ENCODE results near the gene LTB4R. TPM values are rescaled to one million over a fixed set of nuclear protein-coding genes. Genes with fewer than 3 reads are reported as not detected.
A peak's percentile ranks its signal among the peaks of the same experiment; 100 is the strongest.
"Not testable (repeated sequence)": the region's sequence is repeated elsewhere in the genome, so short reads cannot be mapped to it uniquely, and the experiment has no call there.

Gene LTB4R
- total RNA-seq, 1 donor from 2014 or later = 1.6 TPM

DNA sequence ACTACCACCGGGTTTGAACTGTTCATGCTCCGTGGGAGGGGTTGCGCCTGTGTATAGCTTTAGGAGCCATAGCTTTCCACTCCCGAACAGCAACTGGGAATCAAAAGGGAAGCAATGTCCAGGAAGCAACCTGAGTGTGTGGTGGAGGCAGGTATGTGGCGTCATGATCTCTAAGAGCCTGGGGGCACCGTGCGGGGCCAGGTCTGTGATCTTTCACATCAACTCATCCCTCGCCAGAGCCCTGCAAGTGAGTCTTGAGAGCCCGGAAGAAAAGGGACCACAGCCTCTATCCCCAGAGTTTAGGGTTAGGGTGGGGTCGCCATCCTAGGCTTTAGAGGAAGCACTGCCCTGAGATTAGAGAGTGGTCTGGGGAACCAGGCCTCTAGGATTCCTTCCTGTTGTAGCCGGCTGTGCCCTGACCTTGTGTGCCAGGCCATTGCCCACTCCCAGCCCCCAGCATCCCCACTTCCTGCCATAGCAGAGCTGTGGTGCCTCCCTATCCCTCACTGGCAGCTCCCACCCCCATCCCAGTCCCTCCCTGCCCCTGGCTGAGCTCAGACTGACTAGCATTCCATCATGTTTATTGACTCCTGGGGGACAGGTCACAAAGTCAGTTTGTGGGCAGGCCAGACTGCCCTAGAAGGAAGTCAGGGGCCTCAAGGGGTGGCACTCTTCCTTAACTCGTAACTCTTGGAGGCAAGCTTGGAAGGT lies 24.3 kb downstream of the LTB4R start:
- no peak for ATAC-seq
- intact Hi-C loops (cut with micrococcal nuclease) = no loop called here
- DNase-seq = no peak

DNA sequence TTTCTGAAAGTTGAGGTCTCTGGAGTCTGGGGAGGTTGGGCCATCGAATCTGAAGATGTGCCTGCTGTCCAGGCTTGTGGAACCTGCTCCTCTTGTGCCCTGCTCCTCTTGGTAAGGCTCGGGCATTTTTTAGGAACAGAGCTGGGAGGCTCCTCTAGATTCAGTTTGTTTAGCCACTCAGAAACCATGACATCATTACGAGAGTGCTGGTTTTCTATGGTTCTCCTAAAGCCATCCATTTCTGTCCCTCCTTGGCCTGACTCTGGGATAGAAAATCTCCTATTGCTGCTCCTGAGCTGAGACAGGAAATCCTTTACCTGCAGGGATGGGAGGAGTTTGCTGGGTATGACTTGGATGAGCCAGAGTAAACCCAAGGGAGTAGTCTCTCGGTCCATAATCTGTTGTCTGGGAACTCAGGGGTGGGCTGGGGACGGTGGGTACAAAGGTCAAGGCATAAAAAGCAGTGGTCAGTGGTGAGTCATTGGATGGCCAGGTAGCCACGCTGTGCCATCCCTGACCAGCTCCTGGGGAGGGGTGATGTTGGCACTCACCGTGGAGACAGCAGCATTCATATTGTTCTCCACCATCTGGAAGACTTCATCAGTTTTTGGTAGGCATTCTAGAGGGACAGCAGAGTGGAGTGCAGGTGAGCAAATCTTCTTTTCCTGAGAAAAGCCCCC lies 26.0 kb downstream of the LTB4R start:
- no peak for DNase-seq
- intact Hi-C loops (cut with micrococcal nuclease) = no loop called here

DNA sequence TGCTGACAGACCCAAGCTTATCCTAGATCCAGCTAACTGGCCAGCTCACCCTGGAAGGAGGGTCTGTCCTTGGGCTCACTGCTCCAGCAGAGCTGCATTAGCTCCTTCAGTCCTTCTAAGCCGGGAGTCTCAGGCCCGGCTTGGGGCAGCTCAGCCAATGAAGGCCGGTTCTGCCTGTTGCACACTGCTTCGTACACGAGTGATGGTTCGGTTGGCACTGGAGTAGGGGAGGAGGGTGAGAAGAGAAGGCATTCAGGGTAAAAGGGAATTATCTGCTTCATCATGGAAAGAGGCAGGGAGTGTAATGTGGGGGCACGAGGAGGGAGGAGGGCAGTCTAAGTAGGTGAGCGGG lies 26.5 kb downstream of the LTB4R start:
- intact Hi-C loops (cut with micrococcal nuclease) = no loop called here
- no peak for DNase-seq
- no peak for ATAC-seq

More for the DNA sequence above, 26.0 kb downstream of the LTB4R start:
- no peak for ATAC-seq

DNA sequence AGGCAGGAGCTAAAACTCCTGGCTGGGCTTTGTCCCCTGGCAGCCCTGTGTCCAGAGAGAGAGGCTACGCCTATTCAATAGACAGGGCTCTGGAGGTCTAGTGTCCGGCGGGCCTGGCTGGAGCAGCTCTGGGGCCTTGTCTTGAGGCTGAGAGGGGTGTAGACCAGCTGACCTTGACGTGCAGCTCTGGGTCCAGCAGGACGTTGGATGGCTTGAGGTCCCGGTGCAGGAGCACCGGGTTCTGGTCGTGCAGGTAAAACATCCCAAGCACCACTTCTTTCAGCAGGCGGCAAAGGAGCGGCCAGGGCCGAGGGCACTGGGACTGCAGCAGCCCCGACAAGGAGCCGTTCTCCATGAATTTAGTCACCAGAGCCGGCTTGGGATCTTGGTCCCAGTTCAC lies 27.5 kb downstream of the LTB4R start:
- DNase-seq (no peak), ATAC-seq (no peak)
- intact Hi-C loops (cut with micrococcal nuclease) = no loop called here

DNA sequence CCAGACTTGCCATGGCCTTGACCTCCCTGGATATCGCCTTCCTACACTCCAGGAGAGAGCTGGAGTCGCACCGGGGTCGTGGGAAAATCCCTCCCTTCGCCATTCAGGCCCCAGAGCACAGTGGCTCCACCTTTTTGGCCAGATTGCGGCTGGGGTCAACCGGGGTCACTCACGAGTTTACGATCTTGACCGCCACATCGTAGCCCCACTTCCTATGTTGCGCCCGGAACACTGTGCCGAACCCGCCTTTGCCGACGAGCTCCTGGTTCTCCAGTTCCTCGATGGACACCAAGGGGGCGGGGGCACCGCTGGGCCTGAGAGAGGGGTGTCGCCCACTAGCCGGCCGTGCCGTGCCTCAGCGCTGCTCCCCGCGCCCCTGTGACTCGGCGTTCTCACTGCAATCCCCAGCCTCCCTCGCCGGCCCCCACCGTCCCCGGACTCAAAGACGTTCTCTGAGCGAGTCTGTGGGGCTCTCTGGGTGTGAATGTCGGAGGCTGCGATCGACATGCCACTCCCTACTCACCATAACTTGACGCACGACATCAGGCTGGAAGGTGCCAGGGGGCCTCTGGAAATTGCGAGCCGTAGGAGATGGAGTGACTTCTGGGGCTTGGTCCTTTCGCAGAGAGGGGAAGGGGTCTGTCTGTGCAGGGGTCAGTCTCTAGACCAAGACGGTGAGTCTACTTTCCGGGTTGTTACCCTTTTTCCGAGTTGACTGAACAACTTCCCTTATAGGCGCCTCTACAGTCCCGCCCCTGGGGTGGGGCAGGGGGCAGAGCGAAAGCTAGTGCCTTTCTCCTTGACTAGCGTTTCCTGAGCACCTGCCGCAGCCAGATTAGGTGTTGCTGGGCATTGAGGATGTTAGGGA lies 28.2 kb downstream of the LTB4R start, which contains the start of gene RIPK3:
Gene RIPK3 (minus strand): TSS at position 708 of the 868 bp plus-strand sequence. CDS start 165 bp downstream, at position 543.
- intact Hi-C loops (cut with micrococcal nuclease) = no loop called here
- ATAC-seq (peak; percentile 65), DNase-seq (peak; percentile 68)

DNA sequence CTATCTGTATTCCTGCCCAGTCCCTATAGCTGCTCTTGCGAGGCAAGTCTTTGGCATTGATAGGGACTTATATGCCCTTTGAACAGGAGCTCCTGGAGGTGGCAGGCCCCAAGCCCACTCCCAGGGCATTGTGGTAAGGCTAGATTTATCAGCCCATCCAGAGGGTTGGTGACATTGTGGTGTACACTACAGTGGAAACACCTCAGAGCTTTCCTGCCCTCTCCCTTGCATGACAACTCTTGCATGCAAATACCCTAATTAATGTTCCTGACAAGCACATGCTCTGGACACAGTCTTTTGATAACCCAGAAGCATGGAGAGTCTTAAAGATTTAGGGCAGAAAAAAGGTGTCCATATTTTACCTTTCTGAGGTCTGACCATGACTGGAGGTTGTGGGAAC lies 29.3 kb downstream of the LTB4R start:
- DNase-seq (no peak), ATAC-seq (no peak)
- intact Hi-C loops (cut with micrococcal nuclease) = no loop called here

DNA sequence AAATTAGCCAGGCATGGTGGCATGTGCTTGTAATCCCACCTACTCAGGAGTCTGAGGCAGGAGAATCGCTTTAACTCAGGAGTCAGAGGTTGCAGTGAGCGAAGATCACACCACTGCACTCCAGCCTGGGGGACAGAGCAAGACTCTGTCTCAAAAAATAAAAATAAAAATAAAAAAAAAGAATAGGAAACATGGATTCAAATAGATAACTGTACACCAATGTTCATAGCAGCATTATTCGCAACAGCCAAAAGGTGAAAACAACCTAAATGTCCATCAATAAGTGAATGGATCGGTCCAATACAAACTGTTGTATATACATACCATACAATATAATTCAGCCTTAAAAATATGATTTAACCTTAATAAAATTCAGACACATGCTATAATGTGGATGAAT lies 31.6 kb downstream of the LTB4R start:
- intact Hi-C loops (cut with micrococcal nuclease) = no loop called here
- DNase-seq = no peak
- no peak for ATAC-seq

DNA sequence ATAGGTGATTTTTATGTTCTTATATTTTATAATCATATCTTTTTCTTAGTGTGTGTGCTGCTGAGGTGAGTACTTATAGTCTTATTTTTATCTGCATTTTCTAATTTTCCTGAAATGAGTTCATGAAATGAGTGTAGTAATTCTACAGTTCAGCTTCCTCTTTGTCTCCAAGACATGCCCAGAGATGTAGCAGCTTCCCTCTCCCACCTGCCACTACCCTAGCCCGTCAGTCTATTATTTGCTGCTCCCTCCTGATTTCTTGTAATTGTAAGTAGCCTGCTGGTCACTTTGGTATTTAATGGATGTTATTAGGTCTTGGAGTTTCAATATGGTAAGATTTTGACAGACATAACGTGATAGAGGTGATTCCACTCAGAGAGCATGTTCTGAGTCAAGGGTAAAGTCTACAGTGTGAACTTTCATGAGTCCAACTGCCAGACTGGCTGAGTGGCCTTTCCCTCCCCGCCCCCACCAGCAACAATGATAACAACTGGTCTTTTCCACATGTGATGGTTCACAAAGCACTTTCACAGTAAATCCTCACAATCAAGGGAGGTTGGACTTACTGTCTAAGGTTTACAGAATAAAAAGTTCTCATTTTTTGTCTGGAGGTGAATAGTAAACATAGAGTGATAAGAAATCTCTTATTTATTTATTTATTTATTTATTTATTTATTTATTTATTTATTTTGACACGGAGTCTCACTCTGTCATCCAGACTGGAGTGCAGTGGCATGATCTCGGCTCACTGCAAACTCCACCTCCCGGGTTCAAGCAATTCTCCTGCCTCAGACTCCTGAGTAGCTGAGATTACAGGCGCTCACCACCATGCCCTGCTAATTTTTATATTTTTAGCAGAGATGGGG lies 32.7 kb downstream of the LTB4R start:
- DNase-seq (no peak), ATAC-seq (no peak)
- intact Hi-C loops (cut with micrococcal nuclease) = no loop called here

DNA sequence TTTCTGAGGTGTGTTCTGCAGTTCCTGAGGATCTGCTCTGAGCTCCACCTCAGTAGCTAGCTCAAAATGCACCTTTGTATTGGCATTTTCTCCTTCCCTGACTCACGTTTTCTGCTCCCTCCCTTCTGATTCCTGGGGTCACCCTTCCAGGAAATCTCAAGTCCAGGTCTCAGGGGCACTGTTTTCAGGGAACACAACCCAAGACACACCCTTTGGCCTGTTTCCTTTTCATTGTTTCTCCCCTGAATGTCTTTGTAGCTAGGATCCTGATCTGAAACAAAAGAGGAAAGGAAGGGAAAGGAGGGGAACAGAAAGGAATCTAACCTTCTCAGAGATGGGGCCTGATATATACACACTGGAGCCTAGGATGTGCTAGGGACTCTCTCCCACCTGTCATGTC lies 35.8 kb downstream of the LTB4R start:
- ATAC-seq (no peak), DNase-seq (no peak)
- intact Hi-C loops (cut with micrococcal nuclease) = no loop called here

DNA sequence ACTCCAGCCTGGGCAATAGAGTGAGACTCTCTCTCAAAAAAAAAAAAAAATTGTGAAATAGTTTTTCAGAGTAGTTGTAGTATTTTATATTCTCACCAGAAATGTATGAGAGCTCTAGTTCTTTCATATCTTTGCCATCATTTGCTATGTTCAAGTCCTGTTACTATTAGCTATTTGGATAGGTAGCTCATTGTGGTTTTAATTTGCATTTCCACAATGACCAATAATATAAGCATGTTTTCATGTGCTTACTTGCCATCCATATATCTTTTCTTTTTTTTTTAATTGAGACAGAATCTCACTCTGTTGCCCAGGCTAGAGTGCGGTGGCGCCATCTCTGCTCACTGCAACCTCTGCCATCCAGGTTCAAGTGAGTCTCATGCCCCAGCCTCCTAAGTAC lies 36.9 kb downstream of the LTB4R start:
- no peak for ATAC-seq
- intact Hi-C loops (cut with micrococcal nuclease) = no loop called here
- no peak for DNase-seq

DNA sequence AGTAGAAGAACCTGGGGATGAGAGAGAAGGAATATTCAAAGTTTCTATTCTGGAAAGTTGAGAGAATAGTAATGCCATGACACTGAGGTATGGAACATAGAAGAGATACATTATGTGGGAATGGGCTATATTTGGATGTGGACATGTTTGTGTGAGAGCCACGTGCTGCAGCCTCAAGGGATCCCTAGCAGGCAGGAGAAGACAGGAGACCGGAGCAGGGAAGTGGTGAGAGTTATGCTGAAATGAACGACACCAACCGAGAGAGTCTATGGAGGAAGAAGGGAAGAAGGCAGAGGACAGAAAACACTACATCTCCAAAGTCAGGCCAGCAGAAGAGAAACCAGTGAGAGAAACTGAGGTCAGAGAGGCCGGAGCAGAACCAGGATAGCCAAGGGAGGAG lies 38.4 kb downstream of the LTB4R start:
- DNase-seq (no peak), ATAC-seq (no peak)
- intact Hi-C loops (cut with micrococcal nuclease) = no loop called here

DNA sequence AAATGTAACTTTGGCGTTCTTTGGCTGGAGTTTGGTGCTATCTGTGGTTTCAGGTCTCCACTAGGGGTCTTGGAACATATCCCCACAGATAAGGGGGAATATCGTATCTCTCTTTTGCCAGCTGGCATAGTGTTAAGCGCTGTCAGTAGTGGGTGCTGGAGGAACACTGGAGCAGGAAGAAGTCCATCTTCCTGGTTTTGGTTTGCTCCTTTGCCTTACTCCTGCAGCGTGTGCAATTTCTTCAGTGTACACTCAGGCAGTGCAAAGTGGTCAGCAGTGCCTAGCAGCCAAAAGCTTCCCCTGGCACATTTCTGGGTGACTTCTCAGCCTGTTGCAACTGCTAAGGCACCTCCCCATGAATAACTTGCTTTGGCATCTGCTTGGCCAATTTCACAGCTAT lies 40.2 kb downstream of the LTB4R start:
- intact Hi-C loops (cut with micrococcal nuclease) = no loop called here
- DNase-seq (no peak), ATAC-seq (peak; percentile 61)

DNA sequence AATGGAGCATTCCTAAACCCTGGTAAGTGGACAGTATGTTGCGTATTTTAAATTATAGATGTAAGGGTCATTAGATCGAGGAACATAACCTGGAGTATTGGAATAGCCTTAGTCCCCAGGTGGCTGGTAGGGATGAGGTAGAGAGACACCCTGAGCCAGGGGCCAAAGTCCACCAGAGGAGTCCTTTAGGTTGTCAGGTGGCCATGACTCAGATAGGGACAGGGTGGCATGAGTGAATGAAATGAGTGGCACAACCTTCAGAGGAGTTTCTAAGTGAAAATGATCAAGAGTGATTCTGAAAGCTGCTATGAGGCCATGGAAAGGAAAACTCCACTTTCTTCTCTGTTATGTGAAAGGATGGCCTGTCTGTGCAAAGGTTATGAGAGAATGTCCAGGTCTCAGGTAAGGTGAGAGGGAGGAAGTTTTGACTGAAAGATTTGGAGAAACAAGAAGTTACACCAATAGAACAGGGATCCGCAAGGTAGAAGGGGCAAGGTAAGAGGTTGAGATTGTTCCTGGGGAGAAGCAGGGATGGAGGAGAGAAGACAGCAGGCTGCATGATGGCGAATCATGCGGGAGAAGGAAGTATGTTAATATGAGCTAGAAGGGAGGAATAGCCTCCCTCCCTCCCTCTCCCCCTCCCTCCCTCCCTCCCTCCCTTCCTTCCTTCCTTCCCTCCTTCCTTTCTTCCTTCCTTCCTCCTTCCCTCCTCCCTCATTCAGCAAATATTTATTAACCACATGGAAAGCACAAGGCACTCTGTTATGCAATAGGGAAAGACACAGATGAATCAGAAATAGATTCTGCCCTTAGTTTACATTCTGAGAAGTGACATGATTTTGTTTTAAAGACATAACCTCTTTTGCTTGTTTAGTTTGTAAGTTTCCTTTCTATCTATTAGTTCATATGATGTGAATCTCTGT lies 42.5 kb downstream of the LTB4R start:
- DNase-seq = no peak
- intact Hi-C loops (cut with micrococcal nuclease) = no loop called here
- no peak for ATAC-seq

DNA sequence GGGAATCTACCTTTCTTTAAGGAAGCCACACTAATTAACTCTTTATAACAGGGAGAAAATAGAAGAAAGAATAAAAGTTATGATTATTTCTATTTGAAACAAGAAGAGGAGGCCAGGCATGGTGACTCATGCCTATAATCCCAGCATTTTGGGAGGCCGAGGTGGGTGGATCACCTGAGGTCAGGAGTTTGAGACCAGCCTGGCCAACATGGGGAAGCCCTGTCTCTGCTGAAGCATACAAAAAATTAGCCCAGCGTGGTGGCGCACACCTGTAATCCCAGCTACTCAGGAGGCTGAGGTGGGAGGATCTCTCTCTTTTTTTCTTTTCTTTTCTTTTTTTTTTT lies 43.2 kb downstream of the LTB4R start:
- ATAC-seq; intact Hi-C loops (cut with micrococcal nuclease); DNase-seq: not testable (repeated sequence)

DNA sequence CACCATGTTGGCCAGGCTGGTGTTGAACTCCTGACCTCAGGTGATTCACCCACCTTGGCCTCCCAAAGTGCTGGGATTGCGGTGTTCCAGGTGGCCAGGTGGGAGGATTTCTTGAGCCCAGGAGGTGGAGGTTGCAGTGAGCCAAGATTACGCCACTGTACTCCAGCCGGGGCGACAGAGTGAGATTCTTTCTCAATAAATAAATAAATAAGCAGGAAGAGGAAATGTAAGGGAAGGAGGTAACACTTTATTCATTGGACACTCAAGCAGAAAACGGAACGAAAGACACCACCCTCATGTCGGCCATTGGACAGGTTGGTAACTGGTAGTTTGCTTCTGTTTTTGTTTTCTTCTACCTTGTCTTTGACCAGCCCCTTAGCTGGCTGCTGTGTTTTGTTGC lies 43.7 kb downstream of the LTB4R start:
- no peak for ATAC-seq
- no peak for DNase-seq
- intact Hi-C loops (cut with micrococcal nuclease) = no loop called here

DNA sequence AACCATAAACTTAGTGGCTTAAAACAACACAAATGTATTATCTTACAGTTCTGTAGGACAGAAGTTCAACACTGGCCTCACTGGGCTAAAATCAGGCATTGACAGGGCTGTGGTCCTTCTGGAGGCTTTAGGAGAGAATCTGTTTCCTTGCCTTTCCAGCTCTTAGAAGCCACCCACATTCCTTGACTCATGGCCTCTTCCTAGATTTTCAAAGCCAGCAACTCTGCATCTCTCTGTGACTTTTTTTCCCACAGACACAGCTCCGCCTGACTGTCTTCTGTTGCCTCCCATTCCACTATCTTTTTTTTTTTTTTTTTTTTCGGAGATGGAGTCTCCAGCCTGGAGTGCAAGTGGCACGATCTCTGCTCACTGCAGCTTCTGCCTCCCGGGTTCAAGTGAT lies 44.9 kb downstream of the LTB4R start:
- ATAC-seq = no peak
- intact Hi-C loops (cut with micrococcal nuclease) = no loop called here
- no peak for DNase-seq

DNA sequence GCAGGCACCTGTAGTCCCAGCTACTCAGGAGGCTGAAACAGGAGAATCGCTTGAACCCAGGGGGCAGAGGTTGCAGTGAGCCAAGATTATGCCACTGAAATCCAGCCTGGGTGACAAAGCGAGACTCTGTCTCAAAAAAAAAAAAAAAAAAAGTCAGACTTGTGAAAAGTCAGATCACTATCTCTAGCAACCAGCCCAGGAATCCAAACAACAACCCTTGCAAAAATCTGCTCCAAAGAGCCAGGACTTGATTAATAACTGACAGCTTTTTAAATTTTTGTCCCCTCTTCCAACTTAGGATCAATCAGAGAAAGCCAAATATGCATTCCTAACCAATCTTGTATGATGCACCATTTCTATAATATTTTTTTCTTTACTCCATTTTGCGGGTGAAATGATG lies 49.0 kb downstream of the LTB4R start:
- intact Hi-C loops (cut with micrococcal nuclease) = no loop called here
- ATAC-seq = no peak
- DNase-seq = no peak

DNA sequence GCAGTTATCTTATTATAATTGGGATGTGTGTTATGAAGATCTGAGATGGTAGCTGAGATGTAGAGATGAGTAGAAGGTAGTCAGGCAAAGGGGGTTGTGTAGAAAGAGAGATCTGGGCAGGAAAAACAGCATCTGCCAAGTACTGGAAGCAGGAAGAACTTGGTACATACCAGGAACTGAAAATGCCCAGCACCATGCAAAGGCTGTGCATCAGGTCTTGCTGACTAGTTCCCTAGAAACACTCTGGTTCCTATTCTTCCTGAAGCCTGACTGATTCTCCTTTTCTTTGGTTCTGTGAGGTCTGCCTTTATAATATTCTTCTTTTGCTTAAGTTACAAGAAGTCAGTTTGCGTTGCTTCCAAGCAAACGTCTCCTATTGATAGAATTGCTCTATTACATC lies 50.0 kb downstream of the LTB4R start:
- no peak for DNase-seq
- intact Hi-C loops (cut with micrococcal nuclease) = no loop called here

More for the DNA sequence above, 50.0 kb downstream of the LTB4R start:
- ATAC-seq = no peak
